Right ventricle myocardium superior (tissue), 1 donor: Measurements from ENCODE around the gene PLA2G2D. TPM values are rescaled to one million over a fixed set of nuclear protein-coding genes. Genes with fewer than 3 reads are reported as not detected.

Experiments used
- ATAC-seq: fragments of 200-7000 bp; cut with Tn5 transposase; one replicate; pipeline ENCODE4 v1.9.1; 2020; ENCODE audit warnings: mild to moderate bottlenecking; ENCODE audit not compliant: poor library complexity
- DNase-seq: peaks from one replicate; pipeline ENCODE4 v3.0.0-alpha.2; 2020
- intact Hi-C: fragments of 100-400 bp; cut with DNase I; formaldehyde crosslinking; loops from one replicate; pipeline ENCODE4 v1.11.2; 2022
- long read RNA-seq: library from polyadenylated mRNA; unstranded; transcript quantifications from one replicate; pipeline ENCODE4 v2.0.0, GENCODE V29; 2021
- total RNA-seq: library from RNA; stranded (reverse); fragmentation: NEBNext Ultra II Directional; extraction: Animal tissue kit (Norgen Biotek cat#: 25700); gene quantifications from one replicate; pipeline ENCODE4 v1.2.1, GENCODE V29; 2021
- donor health status: DM: no; HTN: yes; CAD: no; lungs with severe emphysema.

Gene PLA2G2D
- not detected for total RNA-seq
- long read RNA-seq = 0 reads

DNA sequence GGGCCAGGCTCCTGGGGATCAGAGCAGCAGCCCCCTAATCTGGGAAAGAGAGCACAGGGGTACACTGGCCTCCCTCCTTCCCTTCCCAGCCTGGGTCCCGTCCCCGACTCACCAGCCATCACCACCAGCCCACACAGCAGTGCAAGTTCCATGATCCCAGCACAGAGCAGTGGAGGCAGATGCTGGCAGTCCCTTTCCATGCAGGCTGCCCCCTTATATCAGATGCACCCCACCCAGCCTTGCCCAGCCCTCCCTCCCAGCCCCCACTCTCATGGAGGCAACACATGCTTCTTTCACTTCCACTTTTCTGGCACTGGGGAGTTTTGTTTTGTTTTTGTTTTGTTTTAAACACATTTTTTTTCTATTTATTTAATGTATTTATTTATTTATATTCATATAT lies at the start of gene PLA2G2D:
Gene PLA2G2D (minus strand): TSS at position 190 of the 400 bp plus-strand sequence. CDS start 38 bp downstream, at position 152.
- no peak for DNase-seq
- intact Hi-C loops = no loop called here
- ATAC-seq = no peak

DNA sequence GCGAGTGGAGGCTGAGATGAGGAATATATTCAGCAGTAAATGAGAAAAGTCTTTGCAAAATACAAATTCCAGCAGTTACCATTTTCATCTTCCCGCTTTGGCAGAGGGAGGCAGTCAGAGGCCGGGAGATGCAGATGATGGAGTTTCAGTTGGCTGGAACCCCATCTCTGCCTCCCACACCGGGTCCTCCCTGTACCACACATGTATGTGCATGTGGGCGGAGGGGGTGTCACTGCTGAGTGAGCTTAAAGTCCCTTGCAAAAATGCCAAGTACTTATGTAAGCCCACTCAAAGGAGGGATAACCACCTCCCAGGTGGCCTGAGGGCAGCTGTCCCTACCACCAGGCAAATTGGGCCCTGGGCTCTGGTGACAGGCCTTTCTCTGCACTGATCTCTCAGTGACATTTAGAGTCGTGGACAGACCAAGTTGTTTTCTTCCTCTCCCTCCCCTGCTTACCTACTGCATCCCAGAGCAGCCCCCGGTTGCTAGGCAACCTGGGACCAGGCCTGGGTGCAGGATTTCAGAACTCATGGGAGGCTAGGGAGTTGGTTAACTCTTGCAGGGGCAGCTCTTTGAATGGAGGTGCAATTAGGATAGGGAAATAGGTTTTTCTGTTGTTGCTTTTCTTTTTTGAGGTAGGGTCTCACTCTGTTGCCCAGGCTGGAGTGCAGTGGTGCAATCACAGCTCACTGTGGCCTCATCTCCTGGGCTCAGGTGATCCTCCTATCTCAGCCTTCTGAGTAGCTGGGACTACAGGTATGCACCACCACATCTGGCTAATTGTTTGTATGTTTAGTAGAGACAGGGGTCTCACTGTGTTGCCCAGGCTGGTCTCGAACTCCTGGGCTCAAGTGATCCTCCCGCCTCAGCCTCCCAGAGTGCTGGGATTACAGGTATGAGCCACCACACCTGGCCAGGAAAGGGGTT lies 49.5 kb upstream of the PLA2G2D start:
- ATAC-seq (no peak), DNase-seq (no peak)
- intact Hi-C loops = no loop called here

GRCh38 chr1:20167126-20167525 lies 47.8 kb upstream of the PLA2G2D start:
- no peak for ATAC-seq
- DNase-seq = no peak
- intact Hi-C loops = no loop called here

DNA sequence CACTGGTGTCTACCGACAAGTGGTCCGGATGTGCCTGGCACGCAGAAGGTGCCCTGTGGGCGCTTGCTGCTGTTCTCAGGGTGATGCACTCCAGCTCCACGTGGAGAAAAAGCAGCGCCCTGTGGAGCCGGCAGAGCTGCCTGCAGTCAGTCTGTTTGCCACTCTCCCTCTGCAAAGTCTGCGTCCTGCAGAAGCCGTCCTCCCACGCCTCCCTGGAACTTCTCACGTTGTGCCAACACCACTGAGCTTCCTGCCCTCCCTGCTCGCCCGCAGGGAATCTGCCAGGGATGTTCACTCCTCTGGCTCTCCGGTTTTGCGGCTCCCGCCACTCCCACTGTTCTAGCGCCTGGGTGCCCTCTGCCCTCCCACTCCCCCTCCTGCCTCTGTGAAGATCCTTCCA lies 46.7 kb upstream of the PLA2G2D start:
- DNase-seq (no peak), ATAC-seq (no peak)
- intact Hi-C loops = no loop called here

GRCh38 chr1:20165522-20165951 lies 46.2 kb upstream of the PLA2G2D start:
- ATAC-seq (no peak), DNase-seq (no peak)
- intact Hi-C loops = no loop called here

GRCh38 chr1:20164694-20165202 lies 45.4 kb upstream of the PLA2G2D start:
- DNase-seq (peak; percentile 70), ATAC-seq (peak; percentile 64)
- intact Hi-C loops = no loop called here

GRCh38 chr1:20160034-20160433 lies 40.7 kb upstream of the PLA2G2D start:
- intact Hi-C loops = no loop called here
- no peak for DNase-seq
- no peak for ATAC-seq

GRCh38 chr1:20158358-20159070 lies 39.2 kb upstream of the PLA2G2D start:
- ATAC-seq = no peak
- intact Hi-C loops = no loop called here
- DNase-seq = no peak

DNA sequence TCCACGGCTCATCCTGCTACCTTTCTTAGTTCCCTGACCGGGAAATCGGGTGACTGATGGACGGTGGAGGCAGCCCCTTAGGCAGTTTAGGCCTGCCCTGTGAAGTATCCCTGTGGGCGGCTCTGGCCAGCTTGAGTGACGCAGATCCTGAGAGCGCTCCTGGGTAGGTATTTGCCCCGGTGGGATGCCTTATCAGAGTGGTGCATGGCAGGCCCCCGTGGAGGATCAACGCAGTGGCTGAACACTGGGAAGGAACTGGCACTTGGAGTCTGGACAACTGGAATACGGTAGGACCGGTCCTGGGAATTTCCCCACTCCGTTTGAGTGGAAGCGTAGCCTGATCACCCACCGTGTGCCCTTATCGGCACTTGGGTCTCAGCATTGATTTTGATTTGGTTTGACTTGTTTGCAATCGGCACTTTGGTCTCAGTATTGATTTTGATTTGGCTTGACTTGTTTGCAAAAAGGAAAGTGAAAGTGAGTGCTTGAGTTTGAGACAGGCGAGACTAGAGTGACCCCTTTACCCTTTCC lies 35.0 kb upstream of the PLA2G2D start:
- intact Hi-C loops = loop anchor here (5.0 kb wide), 1 partner anchor 237 kb away; no protein-coding TSS in a partner anchor
- ATAC-seq = no peak
- no peak for DNase-seq

DNA sequence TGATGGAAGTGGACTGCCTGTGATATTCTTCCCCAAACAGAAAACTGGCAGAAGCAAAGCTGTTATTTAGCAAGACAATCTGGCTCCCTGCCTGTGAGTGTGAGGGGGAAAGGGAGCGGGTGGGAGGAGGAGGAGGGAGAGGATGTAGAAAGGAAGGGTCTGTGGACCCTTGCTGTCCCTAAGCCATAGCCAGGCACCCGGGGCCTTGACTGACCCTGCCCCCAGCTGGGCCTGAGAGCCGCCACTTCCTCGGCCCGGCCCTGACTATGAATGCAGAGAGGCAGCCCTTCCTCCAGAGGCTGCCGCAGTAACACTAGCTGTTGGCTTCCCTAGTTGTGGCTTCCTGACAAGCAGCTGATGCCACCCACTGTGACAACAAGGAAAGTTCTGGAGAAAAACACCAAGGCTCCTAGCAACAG lies 33.7 kb upstream of the PLA2G2D start:
- intact Hi-C loops = loop anchor here (1.0 to 5.0 kb wide), 2 partner anchors 52 to 236 kb away; no protein-coding TSS in a partner anchor
- peak; percentile 72 for DNase-seq
- peak; percentile 65 for ATAC-seq

DNA sequence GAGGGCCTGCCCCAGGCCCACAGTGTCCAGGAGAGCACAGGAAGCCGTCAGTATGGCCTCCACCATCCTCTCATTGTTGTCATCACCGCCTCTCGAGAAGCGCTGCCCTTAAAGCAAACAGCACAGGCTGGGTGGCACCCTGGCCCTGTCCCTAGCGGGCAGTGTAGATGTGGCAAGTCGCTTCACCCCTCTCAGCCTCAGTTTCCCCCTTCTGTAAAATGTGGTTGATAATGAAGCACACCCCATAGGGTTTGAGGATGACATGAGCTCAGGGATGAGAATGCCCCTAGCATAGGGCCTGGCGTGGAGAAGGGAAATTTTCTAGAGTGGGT lies 33.2 kb upstream of the PLA2G2D start:
- intact Hi-C loops = loop anchor here (1.0 to 5.0 kb wide), 2 partner anchors 51 to 235 kb away; no protein-coding TSS in a partner anchor
- DNase-seq (no peak), ATAC-seq (peak; percentile 20)

- DNase-seq (peak; percentile 91), ATAC-seq (peak; percentile 96)
- intact Hi-C loops = loop anchor here (1.0 to 5.0 kb wide), 2 partner anchors 51 to 235 kb away; no protein-coding TSS in a partner anchor
Observed at GRCh38 chr1:20151906-20152598, 32.7 kb upstream of the PLA2G2D start.

DNA sequence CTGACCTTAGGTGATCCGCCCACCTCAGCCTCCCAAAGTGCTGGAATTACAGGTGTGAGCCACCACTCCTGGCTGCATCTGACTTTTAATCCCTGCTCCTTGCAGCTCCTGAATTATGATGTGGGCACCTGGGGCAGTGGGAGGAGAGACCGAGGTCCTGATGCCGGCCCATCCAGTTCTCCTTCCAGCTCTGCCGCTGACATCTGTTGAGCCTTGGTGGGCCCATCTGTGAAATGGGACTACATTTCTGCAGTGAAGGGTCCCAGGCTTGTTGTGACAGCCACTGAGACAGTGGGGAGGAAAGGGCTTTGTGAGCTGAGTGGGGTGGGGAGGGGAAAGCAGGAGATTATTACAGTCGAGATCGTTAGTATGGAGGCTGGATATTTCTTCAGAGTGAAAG lies 31.6 kb upstream of the PLA2G2D start:
- intact Hi-C loops = loop anchor here (5.0 kb wide), 1 partner anchor 234 kb away; no protein-coding TSS in a partner anchor
- DNase-seq = no peak
- ATAC-seq = no peak

DNA sequence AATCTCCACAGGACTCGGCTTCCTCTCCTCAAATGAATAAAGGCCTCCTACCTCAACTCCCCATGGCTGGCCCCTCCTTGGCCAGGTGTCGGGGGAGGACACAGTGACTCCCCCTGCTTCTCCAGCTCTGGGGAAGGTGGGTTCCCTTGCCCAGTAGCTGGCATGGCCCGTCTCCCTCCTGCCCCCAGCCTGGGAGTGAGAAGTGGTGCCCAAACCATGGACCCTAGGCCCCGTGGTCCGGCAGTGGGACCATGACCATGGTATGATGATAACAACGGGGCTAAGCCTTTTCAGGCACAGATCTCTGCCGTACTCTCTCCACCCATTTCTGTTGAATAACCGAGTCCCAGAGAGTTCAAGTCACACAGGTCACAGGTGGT lies 31.0 kb upstream of the PLA2G2D start:
- DNase-seq = no peak
- ATAC-seq = no peak
- intact Hi-C loops = loop anchor here (5.0 kb wide), 1 partner anchor 233 kb away; no protein-coding TSS in a partner anchor

DNA sequence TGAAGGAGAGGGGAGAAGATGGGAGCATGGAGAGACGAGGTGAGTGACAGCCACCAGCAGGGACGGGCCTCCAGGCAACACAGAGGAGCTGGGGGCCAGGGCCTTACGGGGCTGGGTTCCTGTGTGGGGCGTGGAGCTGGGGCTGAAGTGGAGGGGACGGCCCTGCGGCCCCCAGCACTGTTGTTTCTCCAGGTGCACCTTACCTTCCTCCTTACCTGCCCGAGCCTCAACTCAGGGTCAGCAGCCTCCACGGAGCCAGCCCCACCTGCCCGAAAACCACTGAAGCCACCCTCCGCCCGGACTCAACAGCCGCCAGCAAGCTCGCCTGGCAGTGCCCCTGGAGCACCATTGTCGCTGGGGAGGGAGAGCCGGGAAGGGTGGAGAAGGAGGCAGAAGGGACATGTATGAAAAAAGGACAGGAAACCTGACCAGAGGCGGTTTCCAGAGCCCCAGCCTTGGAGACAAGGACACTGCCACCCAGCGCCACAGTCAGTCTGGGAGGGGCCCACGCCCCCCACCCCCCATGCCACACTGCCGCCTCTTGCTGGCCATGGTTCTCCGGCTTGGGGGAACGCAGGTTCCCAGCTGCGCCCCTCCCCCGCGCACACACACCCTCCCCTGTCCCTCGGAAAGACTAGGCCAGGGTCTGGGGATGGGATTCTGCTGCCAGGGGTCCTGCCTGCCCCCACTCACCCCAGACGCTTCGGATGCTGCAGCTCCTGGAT lies 30.4 kb upstream of the PLA2G2D start:
- ATAC-seq (no peak), DNase-seq (no peak)
- intact Hi-C loops = loop anchor here (5.0 kb wide), 2 partner anchors 177 to 232 kb away; no protein-coding TSS in a partner anchor

GRCh38 chr1:20148571-20149500 lies 29.5 kb upstream of the PLA2G2D start:
- ATAC-seq (no peak), DNase-seq (no peak)
- intact Hi-C loops = loop anchor here (5.0 kb wide), 1 partner anchor 177 kb away; no protein-coding TSS in a partner anchor
